Activated T-helper 1 cell treated with anti-CD3 and anti-CD28 coated beads, Interleukin-12 subunit alpha, Interleukin-12 subunit beta, Interleukin-2, Interleukin-4 antibody, amounts not matched to agents 30 ng/mL and 10 ng/mL and 1 ng/mL, durations not matched to agents 14 hours and 24 hours and 36 hours (primary cell): ENCODE results near the gene PLEKHA8. TPM values are rescaled to one million over a fixed set of nuclear protein-coding genes. Genes with fewer than 3 reads are reported as not detected.
A peak's percentile ranks its signal among the peaks of the same experiment; 100 is the strongest.

Experiments used
- DNase-seq: peaks from one replicate; pipeline ENCODE4 v3.0.0; 2021; ENCODE audit warnings: low spot score
- H3K27ac Mint-ChIP-seq: one replicate; pipeline ENCODE4 v1.8.0; 2021; ENCODE audit warnings: mild to moderate bottlenecking, mixed read lengths
- H3K27me3 Mint-ChIP-seq: one replicate; pipeline ENCODE4 v1.8.0; 2022; ENCODE audit warnings: mild to moderate bottlenecking, moderate library complexity, mixed read lengths; ENCODE audit not compliant: insufficient read depth
- H3K36me3 Mint-ChIP-seq: one replicate; pipeline ENCODE4 v1.8.0; 2021; ENCODE audit warnings: low read depth, mixed read lengths
- H3K4me1 Mint-ChIP-seq: one replicate; pipeline ENCODE4 v1.8.0; 2021; ENCODE audit warnings: low read depth, mixed read lengths
- H3K4me3 Mint-ChIP-seq: one replicate; pipeline ENCODE4 v1.8.0; 2021; ENCODE audit warnings: mild to moderate bottlenecking, moderate library complexity, mixed read lengths
- H3K9me3 Mint-ChIP-seq: one replicate; pipeline ENCODE4 v1.8.0; 2021; ENCODE audit warnings: mixed read lengths
- intact Hi-C: fragments of 100-400 bp; cut with micrococcal nuclease; formaldehyde crosslinking; loops from one replicate; pipeline ENCODE4 v1.15.1; 2024
- total RNA-seq: library from RNA; stranded (reverse); gene quantifications from 2 replicates; pipeline ENCODE4 v1.2.3, GENCODE V29; 2022

Gene PLEKHA8
- total RNA-seq, 1 donor from 2014 or later: 8.8 TPM

GRCh38 chr7:30148426-30148825, 120.2 kb downstream of the PLEKHA8 start:
- DNase-seq: no peak
- Mint-ChIP-seq H3K27me3 (peaks cover 3% of the 10 kb centered on the region), H3K4me1 (no peaks in the 10 kb centered on the region), H3K9me3 (no peaks in the 10 kb centered on the region), H3K36me3 (no peaks in the 10 kb centered on the region), H3K4me3 (no peak overlapping the region), H3K27ac (no peak overlapping the region)
- intact Hi-C loops: no loop called here

- Mint-ChIP-seq H3K9me3 (no peaks in the 10 kb centered on the region), H3K27ac (peak overlapping the region; percentile 15), H3K4me1 (no peaks in the 10 kb centered on the region), H3K4me3 (peak overlapping the region; percentile 13), H3K36me3 (no peaks in the 10 kb centered on the region), H3K27me3 (peaks cover 2% of the 10 kb centered on the region)
- intact Hi-C loops: no loop called here
- DNase-seq: peak; percentile 19
Observed at GRCh38 chr7:30148951-30149459, 120.8 kb downstream of the PLEKHA8 start.

DNA sequence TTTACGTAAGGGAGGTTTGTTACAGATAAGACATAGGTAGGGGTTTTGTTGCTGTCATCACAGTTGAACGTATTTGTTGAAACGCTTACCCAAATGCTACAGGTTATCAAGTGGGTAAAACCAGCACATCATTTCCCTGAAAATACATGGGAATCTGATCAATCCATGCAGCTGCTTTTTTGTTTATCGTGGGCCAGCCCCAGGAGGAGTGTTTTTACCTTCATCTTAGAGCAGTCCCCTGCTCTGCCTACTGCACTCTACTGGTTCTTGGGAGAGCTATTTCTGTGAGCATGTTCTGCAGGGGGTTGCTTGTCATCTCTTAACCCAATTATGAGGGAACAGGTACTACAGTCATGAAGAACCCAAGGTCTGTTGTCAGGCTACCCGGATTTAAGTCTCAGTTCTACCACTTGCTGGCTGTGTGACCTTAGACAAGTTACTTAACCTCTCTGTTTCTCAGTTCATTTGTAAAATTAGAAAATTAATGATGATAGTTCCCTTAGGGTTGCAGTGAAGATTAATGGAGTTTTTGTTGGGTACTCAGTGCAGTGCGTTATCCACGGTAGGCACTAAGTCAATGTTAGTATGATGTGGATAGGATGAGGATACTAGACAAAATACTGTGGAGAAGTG, 121.5 kb downstream of the PLEKHA8 start:
- intact Hi-C loops: no loop called here
- Mint-ChIP-seq H3K4me1 (no peaks in the 10 kb centered on the region), H3K4me3 (no peak overlapping the region), H3K36me3 (no peaks in the 10 kb centered on the region), H3K27ac (no peak overlapping the region), H3K9me3 (no peaks in the 10 kb centered on the region), H3K27me3 (no peaks in the 10 kb centered on the region)
- no peak for DNase-seq

- Mint-ChIP-seq H3K4me3 (no peak overlapping the region), H3K36me3 (no peaks in the 10 kb centered on the region), H3K4me1 (no peaks in the 10 kb centered on the region), H3K27me3 (no peaks in the 10 kb centered on the region), H3K27ac (no peak overlapping the region), H3K9me3 (no peaks in the 10 kb centered on the region)
- no peak for DNase-seq
- intact Hi-C loops: no loop called here
Observed at GRCh38 chr7:30150711-30151110, 122.5 kb downstream of the PLEKHA8 start.

DNA sequence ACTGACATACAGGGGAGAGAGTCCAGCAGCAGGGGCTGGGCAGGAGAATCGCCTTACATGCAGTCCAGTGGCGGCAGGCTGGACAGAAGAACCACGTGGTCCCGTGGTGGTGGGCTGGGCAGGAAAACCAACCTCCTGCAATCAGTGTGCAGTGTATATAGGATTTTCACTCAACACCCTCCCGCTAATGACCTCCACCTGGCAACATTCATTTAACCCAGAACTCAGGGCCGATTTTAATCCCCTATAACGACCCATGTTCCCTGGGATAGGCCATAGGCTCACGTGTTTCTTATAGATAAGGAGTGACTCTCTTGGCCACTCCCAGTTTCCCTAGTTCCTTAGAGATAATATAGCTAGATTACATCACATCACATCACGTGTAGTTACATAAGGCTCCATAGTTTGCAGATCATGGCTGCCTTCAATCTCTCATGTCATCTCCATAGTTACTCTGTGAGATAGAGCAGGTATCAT, 125.9 kb downstream of the PLEKHA8 start:
- no peak overlapping the region for H3K4me3 Mint-ChIP-seq
- H3K27me3 Mint-ChIP-seq: no peaks in the 10 kb centered on the region
- H3K36me3 Mint-ChIP-seq: no peaks in the 10 kb centered on the region
- H3K4me1 Mint-ChIP-seq: peaks cover 18% of the 10 kb centered on the region
- no peak overlapping the region for H3K27ac Mint-ChIP-seq
- intact Hi-C loops: no loop called here
- DNase-seq: no peak
- no peaks in the 10 kb centered on the region for H3K9me3 Mint-ChIP-seq

DNA sequence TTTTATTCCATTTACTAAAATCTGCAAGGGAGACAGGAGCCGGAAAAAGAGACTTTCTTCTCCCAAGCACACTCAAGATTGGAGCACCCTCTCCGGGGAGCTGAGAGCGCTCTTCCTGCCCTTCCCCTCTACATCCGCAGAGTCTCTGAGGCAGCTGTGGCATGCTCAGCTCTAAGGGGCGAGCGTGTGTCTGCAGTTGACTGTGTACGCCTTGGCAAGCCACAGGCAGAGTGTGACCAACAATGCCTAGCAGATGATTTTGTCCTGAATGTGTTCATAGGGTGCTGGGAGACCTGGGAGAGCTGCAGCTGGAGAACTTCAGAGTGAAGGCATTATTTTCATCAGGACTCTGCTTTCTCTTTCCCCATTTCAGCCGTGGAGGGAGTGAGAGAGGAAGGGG, 127.3 kb downstream of the PLEKHA8 start:
- H3K4me3 Mint-ChIP-seq: no peak overlapping the region
- no peak overlapping the region for H3K27ac Mint-ChIP-seq
- no peaks in the 10 kb centered on the region for H3K9me3 Mint-ChIP-seq
- no peaks in the 10 kb centered on the region for H3K27me3 Mint-ChIP-seq
- H3K4me1 Mint-ChIP-seq: peaks cover 32% of the 10 kb centered on the region
- intact Hi-C loops: no loop called here
- DNase-seq: no peak
- H3K36me3 Mint-ChIP-seq: peaks cover 2% of the 10 kb centered on the region

- intact Hi-C loops: no loop called here
- Mint-ChIP-seq H3K36me3 (peaks cover 2% of the 10 kb centered on the region), H3K4me1 (peaks cover 44% of the 10 kb centered on the region), H3K9me3 (no peaks in the 10 kb centered on the region), H3K4me3 (no peak overlapping the region), H3K27me3 (peaks cover 2% of the 10 kb centered on the region), H3K27ac (no peak overlapping the region)
- DNase-seq: no peak
Observed at GRCh38 chr7:30157204-30157603, 129.0 kb downstream of the PLEKHA8 start.

DNA sequence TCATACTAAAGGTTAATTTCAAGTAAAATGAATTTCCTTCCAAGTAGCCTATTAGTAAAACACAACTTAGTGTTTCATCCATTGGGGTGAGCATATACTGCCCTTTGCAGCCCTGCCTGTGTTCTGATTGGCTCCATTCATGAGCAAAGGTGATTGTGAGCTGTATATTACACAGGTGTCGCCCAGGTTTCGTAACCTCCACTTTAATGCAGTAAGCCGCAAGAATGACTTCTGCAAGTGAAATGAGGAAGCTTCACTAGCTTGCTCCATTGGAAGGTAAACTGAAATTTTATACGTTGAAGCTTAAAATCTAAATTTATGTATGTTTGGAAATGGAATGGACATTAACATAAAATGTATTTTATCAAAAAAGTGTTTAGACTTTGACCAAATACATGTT, 131.0 kb downstream of the PLEKHA8 start:
- Mint-ChIP-seq H3K4me1 (peaks cover 61% of the 10 kb centered on the region), H3K27ac (no peak overlapping the region), H3K9me3 (no peaks in the 10 kb centered on the region), H3K4me3 (no peak overlapping the region), H3K27me3 (peaks cover 2% of the 10 kb centered on the region), H3K36me3 (peaks cover 2% of the 10 kb centered on the region)
- intact Hi-C loops: no loop called here
- DNase-seq: no peak

- DNase-seq: no peak
- no peak overlapping the region for H3K4me3 Mint-ChIP-seq
- no peak overlapping the region for H3K27ac Mint-ChIP-seq
- H3K27me3 Mint-ChIP-seq: peaks cover 2% of the 10 kb centered on the region
- intact Hi-C loops: loop anchor here (1.0 kb wide), 1 partner anchor 24 kb away; no protein-coding TSS in a partner anchor
- H3K9me3 Mint-ChIP-seq: no peaks in the 10 kb centered on the region
- H3K36me3 Mint-ChIP-seq: peaks cover 2% of the 10 kb centered on the region
- peaks cover 67% of the 10 kb centered on the region for H3K4me1 Mint-ChIP-seq
Observed at GRCh38 chr7:30159698-30160143, 131.5 kb downstream of the PLEKHA8 start.

- Mint-ChIP-seq H3K4me3 (no peak overlapping the region), H3K4me1 (peaks cover 68% of the 10 kb centered on the region), H3K27ac (peak overlapping the region; percentile 45), H3K27me3 (peaks cover 2% of the 10 kb centered on the region), H3K36me3 (peaks cover 2% of the 10 kb centered on the region), H3K9me3 (no peaks in the 10 kb centered on the region)
- intact Hi-C loops: loop anchor here (1.0 kb wide), 1 partner anchor 25 kb away; no protein-coding TSS in a partner anchor
- DNase-seq: no peak
Observed at GRCh38 chr7:30160329-30160728, 132.1 kb downstream of the PLEKHA8 start.

DNA sequence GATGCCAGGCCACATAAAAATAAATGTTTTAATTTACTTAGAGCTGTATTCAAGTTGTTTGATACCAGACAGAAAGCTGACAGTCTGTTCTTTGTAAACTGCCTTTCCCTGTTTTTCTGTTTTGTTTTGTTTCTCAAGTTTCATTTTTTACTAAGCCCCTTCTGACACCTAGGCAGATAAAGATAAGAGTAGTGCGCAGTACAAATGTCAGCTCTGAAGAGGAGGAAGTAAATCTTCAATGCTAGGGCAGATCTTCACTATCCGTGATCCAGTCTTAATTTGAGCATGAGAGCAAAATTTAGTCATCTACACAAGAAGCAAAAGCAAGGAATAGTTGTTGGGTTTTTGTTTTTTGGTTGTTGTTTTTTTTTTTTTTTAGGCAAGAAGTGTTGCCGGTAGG, 133.9 kb downstream of the PLEKHA8 start:
- H3K36me3 Mint-ChIP-seq: peaks cover 2% of the 10 kb centered on the region
- peaks cover 2% of the 10 kb centered on the region for H3K27me3 Mint-ChIP-seq
- no peaks in the 10 kb centered on the region for H3K9me3 Mint-ChIP-seq
- intact Hi-C loops: loop anchor here (1.0 kb wide), 1 partner anchor 122 kb away; the partner anchor contains the start of gene ZNRF2
- no peak for DNase-seq
- peaks cover 64% of the 10 kb centered on the region for H3K4me1 Mint-ChIP-seq
- peak overlapping the region; percentile 20 for H3K27ac Mint-ChIP-seq
- H3K4me3 Mint-ChIP-seq: peak overlapping the region; percentile 44

GRCh38 chr7:30162622-30163124, 134.5 kb downstream of the PLEKHA8 start:
- intact Hi-C loops: loop anchor here (1.0 kb wide), 1 partner anchor 122 kb away; the partner anchor contains the start of gene ZNRF2
- H3K27me3 Mint-ChIP-seq: peaks cover 2% of the 10 kb centered on the region
- no peak for DNase-seq

DNA sequence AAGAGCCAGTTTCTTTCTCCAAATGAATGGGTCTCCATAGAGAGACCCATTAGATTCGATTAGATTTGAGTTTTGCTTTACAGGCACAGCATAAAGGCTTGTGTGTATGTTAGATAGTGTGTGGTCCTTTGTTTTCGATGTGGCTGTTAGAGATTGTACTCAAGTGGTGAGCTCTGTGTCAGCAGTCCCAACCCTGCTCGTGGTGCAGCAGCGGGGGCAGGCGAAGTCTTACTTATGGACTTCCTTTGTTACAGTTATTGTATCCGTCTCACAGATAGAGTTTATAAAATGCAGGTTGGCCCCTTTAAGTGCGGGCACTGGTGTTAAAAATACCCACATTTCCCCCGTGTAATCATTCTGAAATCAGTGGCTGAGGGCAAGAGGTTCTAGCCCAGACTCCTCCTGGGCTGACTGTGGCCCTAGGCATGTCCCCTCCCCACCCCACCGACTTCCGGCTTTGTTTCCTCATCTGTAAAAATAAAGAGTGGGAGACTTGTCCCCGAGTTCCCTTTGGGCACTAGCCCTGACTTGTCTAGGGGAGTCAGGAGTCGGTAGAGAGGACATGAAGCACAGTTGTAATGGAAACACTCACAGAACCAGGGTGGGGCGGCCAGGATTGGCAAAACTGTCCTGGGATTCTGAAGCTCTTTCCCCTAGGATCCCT, 135.2 kb downstream of the PLEKHA8 start:
- intact Hi-C loops: no loop called here
- Mint-ChIP-seq H3K27ac (peak overlapping the region; percentile 7), H3K4me1 (peaks cover 53% of the 10 kb centered on the region), H3K36me3 (peaks cover 2% of the 10 kb centered on the region), H3K27me3 (peaks cover 2% of the 10 kb centered on the region), H3K9me3 (no peaks in the 10 kb centered on the region), H3K4me3 (peak overlapping the region; percentile 27)
- no peak for DNase-seq

More at GRCh38 chr7:30162622-30163124, 134.5 kb downstream of the PLEKHA8 start:
- peak overlapping the region; percentile 44 for H3K4me3 Mint-ChIP-seq
- H3K27ac Mint-ChIP-seq: peak overlapping the region; percentile 67
- no peaks in the 10 kb centered on the region for H3K9me3 Mint-ChIP-seq
- H3K4me1 Mint-ChIP-seq: peaks cover 59% of the 10 kb centered on the region
- peaks cover 2% of the 10 kb centered on the region for H3K36me3 Mint-ChIP-seq
